CD4-positive, alpha-beta T cell treated with Interferon alpha-2 for 1 hour (primary cell): ENCODE measurements around the gene KHDRBS1.
"Not testable (repeated sequence)": the region's sequence is repeated elsewhere in the genome, so short reads cannot be mapped to it uniquely, and the experiment has no call there.

Source experiments
- DNase-seq, 2 donors: peaks; one replicate each; pipeline ENCODE4 v3.0.0-alpha.2; 2020 to 2022

Gene KHDRBS1

DNA sequence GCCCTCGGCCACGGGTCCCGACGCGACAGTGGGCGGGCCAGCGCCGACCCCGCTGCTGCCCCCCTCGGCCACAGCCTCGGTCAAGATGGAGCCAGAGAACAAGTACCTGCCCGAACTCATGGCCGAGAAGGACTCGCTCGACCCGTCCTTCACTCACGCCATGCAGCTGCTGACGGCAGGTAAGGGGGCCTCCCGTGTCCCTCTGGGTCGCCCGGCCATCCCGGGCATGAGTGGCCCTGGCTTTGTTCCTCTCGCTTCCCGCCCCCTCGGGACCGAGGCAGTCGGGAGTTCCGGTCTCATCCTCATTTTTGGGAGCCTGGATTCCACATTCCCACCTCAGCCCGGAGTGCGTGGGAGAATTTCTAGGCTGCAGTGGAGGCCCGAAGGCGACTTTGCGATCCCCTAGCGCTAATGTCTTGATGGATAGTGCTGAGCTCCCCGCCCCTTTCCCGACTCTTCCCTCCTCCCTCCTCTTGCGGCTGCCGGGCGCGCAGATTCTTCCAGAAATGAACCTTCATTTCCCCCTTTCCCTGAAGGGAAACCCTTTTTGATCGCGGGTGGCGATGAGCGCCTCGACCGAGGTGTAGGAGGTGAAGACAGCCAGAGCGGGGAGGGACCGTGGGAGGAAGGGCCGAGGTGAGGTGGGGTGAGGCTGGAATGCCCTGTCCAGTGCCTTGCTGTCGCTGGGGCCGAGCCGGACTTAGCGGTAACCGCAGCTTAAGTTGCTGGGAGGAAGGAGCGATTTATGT, 705 bp downstream of the KHDRBS1 start:
- DNase-seq = peak; percentile 6 to 35

DNA sequence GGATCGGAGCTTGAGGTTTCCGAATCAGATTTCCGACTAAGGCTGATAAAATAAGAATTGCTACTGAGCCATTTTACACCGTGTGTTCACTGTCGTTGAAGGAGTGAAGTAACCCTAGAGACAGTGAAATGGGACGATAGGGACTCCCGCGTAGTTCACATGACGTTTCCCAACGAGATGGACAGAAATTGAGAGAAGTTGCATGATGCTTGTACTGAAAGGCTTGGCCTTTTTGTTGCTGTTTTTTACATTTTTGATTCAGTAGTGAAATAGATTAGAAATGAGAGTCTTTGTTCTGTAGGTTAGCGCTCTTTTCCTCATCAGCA, 1.2 kb downstream of the KHDRBS1 start:
- peak in 1 of 2 donors; percentile 26 for DNase-seq

DNA sequence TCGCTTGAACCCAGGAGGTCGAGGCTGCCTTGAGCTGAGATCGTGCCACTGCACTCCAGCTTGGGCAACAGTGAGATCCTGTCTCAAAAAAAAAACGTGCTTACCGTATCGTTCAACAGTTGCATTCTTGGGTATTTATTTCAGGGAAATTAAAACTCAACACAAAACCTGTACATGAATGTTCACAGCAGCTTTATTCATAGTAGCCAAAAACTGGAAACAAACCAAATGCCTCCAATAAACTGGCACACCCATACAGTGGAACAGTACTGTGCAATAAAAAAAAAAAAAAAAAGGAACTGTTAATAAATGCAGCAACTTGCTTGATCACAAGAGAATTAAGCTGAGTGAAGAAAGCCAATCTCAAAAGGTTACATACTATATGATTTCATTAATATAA, 6.7 kb downstream of the KHDRBS1 start:
- DNase-seq = no peak

DNA sequence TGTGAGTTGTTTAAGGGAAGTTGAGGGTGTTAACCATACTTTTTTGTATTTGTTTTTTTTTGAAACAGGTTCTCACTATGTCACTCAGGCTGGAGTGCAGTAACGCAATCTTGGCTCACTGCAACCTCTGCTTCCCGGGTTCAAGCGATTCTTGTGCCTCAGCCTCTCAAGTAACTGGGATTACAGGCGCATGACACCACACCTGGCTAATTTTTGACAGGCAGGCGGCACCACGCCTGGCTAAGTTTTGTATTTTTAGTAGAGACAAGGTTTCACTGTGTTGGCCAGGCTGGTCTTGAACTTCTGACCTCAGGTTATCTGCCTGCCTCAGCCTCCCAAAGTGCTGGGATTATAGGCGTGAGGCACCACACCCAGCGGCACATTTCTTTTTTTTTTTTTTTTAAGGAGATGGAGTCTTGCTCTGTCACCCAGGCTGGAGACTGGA, 7.9 kb downstream of the KHDRBS1 start:
- DNase-seq = not testable (repeated sequence)

DNA sequence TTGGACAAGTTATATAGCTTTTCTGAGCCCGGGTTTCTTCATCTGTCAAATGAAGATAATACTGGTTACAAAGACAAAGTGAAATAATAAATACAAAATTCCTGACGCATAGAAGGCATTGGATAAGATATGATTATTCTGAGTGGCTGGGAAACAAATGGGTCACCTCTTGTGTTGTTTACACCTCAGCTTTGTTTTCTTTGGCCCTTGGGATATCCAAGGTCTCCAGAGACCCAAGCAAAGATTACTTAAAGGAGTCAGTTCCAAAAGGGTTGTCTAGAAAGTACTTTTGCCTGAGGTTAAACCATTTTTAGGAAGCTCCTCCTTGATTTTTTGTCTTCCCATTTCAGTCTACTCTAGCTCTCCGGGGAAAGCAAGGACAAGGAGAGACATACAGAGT, 9.7 kb downstream of the KHDRBS1 start:
- DNase-seq = no peak

DNA sequence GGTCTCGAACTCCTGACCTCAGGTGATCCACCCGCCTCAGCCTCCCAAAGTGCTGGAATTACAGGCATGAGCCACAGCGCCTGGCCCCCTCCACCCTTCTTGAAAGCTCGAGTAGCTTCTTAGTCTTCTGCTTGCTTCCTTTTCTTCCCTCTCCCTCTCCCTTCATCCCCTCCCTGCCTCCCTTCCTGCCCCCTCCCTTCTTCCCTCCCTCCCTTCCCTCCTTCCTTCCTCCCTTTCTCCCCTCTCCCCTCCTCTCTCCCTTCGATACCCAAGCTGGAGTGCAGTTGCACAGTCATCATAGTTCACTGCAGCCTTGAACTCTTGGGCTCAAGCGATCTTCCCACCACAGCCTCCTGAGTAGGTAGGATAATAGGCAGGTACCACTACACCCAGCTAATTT, 11.8 kb downstream of the KHDRBS1 start:
- DNase-seq = no peak

DNA sequence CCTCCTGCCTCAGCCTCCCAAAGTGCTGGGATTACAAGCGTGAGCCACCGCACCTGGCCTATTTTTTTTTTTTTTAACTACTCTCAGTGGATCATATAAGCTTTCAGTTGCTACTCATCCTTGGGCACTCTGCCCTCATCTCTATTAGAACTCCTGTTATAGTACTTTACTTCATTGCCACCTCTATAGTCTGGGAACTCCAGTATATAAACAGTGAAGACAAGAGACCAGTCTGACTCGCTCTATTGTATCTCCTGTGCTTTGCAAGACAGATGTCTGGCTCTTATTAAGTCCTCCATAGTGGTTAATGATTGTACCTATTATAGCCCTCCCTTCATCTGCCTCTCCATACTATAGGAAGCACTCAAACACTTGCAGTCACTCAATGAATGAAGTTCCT, 15.1 kb downstream of the KHDRBS1 start:
- no peak for DNase-seq

DNA sequence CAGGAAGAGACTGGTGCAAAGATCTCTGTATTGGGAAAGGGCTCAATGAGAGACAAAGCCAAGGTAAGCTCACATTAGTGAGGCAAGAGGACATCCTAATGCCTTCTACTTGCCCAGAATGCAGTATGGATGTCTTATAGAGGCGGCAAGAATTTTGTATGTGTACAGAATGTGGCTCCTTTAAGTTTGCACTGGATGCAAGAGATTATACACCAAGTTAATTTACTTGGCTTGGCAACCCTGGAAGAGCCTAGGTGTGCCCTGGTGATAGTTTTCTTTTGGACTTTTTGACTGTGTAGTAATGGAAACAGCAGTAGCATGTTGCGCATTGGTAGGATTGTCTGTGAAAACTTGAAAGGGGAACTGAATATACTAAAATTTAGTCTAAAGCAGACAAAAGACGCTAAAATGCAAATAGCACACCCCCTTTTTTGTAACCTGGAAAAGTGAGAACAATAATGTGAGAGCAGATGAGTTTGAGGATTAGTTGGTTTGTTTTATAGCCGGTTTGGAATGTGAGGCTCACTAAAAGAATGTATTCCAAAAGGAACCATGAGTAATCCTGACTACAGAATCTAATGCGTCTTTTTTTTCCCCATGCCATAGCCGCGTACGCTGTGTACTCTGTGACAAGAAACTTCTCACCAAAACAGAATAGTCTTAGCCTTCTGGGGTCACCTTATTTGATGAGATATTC, 18.1 kb downstream of the KHDRBS1 start:
- DNase-seq = no peak

DNA sequence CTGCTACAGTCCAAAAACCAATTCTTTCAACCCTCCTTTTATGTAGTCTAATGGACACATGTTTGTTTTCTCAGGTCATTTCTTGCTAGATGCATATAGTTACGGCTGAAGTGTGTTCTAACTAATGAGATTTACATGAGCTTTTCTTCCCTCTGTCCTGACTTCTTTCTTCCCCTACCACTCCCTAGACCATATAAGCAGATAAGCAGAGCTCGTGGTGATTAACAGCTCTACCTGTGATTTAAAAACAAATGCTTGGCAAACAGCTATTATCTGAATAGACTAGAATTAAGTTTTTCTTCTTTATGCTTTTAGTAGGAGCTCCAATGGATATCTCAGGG, 18.6 kb downstream of the KHDRBS1 start:
- DNase-seq = no peak

DNA sequence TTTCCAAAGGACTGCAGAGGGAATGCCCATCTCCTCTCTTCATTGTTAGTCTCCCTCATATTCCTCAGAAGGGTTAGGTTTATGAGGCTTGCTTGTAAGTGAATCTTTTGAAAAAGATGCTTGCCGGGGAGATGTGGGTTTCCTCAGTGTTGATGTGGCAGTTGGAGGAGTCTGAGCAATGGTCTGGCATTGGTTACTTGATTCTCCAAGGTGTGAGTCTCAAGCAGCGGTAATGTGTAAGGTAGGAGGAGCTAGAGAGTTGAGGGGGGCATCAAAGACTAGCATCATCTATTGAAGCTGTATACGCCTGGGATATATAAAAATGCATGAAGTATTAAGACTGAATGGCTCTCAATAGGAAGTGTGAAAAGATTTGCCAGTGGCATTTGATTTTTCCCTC, 21.5 kb downstream of the KHDRBS1 start:
- DNase-seq = no peak

DNA sequence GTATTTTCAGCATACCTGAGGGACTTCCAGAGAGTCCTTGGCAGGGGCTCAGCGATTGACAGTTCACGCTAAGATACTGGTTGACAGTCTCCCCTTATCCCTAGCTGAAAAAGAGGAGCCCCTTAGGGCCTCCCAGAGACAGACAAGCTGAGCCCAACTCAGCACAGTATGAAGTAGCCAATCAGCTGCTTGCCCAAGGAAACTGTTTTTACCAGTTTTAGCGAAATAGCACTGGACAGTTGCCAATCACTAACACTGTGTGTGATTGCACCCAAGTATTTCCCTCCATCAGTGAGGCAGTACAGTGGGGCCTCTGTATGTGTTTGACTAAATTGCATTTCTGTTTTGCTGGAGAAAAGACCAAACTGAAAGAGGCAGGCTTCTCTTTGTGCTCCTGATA, 27.0 kb downstream of the KHDRBS1 start:
- no peak for DNase-seq

DNA sequence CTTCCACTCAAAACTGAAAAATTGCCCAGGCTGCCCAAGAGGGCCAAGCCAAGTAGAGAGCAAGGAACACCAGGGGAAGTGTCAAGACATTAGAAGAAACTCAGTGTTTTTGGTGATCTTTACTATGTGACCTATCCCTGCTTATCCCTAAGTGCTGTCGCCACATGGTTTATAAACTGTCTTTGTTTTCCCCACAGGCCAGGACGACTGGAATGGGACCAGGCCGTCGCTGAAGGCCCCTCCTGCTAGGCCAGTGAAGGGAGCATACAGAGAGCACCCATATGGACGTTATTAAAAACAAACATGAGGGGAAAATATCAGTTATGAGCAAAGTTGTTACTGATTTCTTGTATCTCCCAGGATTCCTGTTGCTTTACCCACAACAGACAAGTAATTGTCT, 28.7 kb downstream of the KHDRBS1 start:
- no peak for DNase-seq

DNA sequence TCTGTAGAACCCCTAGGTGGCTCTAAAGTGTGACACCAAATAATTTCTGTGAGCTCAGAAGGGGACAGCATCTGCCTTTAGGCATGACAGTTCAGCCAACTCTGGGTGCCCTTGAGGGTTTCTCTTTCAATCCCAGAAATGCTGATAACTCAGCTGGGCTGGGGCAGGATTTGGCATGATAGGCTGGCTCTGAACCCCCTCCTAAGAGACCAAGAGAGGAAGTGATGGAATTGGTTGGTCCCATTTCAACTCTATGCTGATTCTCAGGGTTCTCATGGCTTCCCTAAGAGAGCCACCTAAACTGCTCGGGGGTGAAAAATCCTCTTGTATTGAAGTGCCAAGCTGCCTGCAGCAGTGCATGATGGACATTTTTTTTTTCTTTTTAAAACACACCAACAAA, 30.6 kb downstream of the KHDRBS1 start:
- DNase-seq = no peak

DNA sequence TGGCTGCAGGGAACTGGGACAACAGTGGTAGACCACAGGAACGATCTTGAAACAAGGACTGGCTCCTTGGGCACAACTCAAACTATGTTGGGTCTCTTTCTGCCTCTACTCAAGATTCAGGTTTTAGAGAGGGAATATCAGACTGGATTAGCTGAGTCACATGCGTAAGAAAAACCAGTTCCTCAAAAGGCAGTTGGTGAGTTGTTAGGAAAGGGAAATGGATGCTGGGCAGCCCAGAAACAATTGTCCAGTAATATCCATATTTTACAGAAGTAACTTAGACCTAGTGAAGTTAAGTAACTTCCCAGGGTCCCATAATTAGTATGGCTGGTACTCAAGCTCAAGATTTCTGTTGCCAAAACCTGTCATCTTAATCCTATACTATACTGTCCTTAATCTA, 32.1 kb downstream of the KHDRBS1 start:
- peak in 1 of 2 donors; percentile 6 for DNase-seq

DNA sequence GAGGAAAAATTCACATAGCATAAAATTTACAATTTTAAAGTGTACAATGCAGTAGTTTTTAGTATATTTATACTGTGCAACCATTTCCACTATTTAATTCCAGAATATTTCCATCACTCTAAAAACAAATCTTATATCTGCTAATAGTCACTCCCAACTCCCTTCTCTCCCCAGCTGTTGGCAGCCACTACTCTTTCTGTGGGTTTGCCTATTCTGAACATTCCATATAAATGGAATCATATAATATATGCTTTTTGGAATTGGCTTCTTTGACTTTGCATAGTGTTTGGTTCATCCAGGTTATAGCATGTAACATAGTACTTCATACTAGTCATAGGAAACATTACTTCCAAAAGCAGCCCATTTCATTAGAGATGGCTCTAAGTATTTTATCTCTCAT, 34.0 kb downstream of the KHDRBS1 start:
- DNase-seq = no peak

DNA sequence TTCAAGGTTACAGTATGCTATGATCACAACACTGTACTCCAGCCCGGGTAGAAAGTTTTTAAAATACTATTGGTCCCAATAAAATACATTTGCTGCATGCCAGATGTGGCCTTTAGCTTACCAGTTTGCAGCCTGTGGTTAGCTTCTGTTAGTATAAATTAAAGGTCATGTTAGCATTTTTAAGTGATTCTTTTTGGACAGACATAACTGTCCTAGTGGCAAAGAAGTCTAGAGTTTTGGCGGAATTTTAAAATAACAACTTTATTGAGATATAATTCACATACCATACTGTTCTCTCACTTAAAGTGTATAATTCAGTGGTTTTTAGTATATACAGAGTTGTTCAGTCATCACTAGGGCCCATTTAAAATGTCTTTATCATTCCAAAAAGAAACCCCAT, 34.8 kb downstream of the KHDRBS1 start:
- DNase-seq = no peak

DNA sequence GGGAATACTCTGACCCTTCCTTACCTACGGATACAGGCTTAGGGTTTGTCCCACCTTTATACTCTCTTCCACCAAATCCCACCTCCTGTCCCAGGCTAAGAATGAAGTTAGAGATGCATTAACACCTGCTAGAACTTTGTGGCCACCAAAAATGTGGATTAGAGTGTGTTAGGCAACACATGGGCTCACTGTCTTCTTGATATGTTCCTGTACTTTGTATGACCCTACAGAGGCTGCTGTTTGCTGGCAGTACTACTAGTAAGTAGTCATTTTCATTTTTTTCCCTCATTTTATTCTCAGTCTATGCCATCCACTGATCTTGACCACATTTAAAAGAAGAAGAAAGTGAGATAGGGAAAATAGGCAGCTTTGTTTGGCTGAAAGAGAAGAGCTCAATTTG, 38.0 kb downstream of the KHDRBS1 start:
- DNase-seq = no peak

DNA sequence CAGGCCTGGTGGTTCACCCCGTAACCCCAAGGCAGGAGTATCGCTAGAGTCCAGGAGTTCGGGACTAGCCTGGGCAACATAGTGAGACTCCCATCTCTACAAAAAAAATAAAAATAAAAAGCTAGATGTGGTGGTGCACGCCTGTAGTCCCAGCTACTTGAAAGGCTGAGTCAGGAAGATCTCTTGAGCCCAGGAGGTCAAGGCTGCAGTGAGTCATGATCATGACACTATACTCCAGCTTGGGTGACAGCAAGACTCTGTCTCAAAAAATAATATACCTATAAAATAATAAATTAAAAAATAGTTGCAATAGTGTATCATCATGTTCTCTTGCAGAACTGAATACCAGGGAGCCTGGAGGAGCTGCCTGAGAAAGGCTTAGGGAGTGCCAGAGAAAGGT, 39.2 kb downstream of the KHDRBS1 start:
- no peak for DNase-seq

DNA sequence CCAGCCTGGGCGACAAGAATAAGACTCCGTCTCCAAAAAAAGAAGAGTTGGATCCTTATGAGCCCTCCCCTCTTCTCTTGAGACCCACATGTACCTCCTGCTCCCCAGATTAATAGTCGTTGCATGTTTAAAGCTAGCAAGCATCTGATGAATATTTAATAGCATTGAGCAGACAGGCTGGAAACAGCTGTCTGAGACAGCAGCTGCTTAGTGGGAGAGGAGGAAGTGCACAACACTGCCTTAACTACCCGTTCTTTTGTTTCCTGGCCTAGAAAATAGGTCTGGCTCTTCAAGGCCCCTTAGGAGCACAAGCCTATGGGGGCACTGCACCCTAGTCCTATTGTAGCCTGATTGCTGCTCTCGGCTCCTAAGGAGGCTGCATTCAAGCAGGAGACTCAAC, 41.7 kb downstream of the KHDRBS1 start:
- no peak for DNase-seq

DNA sequence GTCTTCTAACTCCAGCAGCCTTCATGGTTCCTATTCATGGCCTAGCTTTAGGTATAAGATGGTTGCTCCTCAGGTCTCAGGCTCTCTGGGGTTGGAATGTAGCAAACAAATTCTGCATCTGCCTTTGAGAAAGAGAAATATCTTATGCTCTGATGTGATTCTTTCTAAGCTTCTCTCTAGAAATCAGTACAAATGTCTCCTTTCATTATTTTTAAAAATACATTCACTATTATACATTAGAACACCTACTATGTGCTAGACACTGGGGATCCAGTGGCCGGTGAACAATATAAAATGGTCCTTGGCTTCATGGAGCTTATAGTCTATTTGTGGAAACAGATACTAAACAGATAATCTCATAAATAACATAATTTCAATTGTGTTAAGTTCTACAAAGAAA, 42.9 kb downstream of the KHDRBS1 start:
- no peak for DNase-seq

DNA sequence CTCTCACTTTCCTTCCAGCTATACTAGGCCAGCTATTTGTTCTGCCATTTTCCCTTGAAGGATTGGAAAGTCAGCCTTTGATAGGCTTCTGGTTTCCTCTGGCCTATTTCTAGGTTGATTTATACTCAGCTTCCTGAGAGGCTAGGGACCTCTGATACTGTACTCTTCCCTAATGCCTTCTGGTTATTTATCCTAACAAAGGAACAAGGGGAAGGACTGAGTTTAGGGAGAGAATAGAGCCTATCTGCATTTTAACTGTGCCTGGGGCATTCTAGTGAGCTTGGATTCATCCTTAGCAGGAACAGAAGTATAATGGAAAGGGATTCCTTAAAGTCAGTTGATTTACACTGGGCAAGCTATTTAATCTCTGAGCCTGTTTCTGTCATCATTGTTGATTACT, 47.2 kb downstream of the KHDRBS1 start:
- DNase-seq = no peak

DNA sequence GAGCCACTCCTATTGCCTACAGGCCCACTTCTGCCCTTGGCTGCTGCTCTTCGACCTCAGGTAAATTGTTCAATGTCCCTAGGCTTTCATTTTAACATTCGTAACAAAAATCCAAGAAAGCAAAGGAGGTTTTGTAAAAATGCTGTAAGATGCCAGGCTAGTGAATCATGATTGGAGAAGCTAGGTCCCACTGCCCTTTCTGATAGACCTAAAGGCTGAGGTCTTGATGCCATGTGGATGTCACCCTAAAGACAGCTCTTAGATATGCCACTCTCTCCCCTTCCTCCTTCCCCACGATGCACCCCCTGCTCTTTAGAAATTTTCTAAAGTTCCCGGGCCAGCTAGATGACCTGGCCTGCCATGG, 49.2 kb downstream of the KHDRBS1 start:
- no peak for DNase-seq

DNA sequence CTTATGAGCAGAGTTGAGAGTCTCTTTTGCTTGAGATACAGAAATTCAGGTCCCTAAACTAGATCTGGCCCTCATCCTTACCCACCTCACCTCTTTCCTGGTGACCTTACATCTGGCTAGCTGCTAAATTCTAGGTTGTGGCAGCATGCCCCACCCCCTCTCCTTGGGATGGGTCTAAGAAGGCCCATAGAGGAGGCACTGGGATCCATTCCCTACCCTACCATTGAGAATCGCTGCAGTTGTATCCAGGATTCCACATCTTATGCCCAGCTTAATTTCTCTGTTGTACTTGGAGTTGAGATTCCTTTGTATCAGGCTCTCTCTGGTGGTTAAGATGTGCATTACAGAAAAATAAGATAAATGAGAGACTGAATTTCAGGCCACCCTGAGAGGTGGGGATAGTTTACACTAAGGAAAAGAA, 49.6 kb downstream of the KHDRBS1 start:
- peak in 1 of 2 donors; percentile 55 for DNase-seq

DNA sequence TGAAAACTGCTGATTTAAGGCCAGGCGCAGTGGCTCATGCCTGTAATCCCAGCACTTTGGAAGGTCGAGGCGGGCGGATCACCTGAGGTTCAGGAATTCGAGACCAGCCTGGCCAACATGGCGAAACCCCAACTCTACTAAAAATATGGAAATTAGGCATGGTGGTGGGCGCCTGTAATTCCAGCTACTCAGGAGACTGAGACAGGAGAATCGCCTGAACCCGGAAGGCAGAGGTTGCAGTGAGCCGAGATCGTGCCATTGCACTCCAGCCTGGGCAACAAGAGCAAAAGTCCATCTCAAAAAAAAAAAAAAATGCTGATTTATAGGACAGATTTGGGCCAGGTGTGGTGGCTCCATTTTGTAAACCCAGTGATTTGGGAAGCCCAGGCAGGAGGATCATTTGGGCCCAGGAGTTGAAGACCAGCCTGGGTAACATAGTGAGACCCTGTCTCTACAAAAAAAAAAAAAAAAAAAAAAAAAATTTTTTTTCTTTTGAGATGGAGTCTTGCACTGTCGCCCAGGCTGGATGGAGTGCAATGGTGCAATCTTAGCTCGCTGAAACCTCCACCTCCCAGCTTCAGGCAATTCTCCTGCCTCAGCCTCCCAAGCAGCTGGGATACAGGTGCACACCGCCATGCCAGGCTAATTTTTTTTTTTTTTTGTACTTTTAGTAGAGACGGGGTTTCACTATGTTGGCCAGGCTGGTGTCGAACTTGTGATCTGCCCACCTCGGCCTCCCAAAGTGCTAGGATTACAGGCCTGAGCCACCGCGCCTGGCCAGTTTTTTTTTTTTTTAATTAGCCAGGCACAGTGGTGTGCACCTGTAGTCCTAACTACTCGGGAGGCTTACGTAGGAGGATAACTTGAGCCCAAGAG, 52.2 kb downstream of the KHDRBS1 start:
- DNase-seq = not testable (repeated sequence)
